Stimulated activated naive CD8-positive, alpha-beta T cell treated with anti-CD3 and anti-CD28 coated beads, Interleukin-15, Interleukin-2, amounts not matched to agents 100 ng/mL and 50 ng/mL, for 24 hours (primary cell): Measurements from ENCODE around the gene GFAP.

Experiments used
- H3K27ac Mint-ChIP-seq: one replicate; pipeline ENCODE4 v1.8.0; 2021; ENCODE audit warnings: mild to moderate bottlenecking, mixed read lengths
- H3K27me3 Mint-ChIP-seq: one replicate; pipeline ENCODE4 v1.8.0; 2021; ENCODE audit warnings: mixed read lengths
- H3K36me3 Mint-ChIP-seq: one replicate; pipeline ENCODE4 v1.8.0; 2021; ENCODE audit warnings: low read depth, mixed read lengths
- H3K4me1 Mint-ChIP-seq: one replicate; pipeline ENCODE4 v1.8.0; 2021; ENCODE audit warnings: low read depth, mixed read lengths
- H3K4me3 Mint-ChIP-seq: one replicate; pipeline ENCODE4 v1.8.0; 2021; ENCODE audit warnings: mild to moderate bottlenecking, mixed read lengths
- H3K9me3 Mint-ChIP-seq: one replicate; pipeline ENCODE4 v1.8.0; 2021; ENCODE audit warnings: mixed read lengths

Gene GFAP

DNA sequence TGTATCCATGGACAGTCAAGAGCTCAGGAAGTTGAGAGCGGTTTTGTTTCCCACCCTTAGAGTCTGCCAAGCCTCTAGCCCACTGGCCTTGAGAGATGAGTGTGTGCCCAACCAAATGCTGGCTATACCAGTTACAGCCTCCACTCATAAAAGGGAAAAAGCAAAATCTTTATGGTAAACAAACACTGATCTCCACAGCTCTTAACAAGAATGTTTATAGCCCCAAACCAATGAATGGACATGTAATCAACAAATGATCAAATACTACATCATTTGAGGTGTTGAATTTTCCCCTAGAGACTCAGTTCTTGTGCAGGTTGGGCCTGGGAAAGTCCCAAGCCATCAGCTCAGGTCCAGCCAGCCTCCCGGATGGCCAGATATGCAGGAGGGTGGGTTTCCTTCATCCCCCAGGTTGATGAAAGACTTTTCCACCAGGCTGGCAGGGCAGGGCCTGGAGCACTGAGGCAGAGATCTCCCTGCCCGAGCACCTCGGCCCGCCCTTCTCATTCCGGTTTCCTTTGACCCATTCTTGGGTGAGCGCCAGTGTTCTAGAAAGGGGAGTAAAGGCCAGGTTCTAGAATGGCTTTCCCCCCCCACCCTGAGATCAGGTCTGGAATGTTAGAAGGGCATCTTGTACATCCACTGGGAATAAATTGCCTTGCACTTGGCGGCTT lies 12.2 kb downstream of the GFAP start:
- H3K27ac Mint-ChIP-seq: no peak overlapping the region
- peaks cover 21% of the 10 kb centered on the region for H3K4me1 Mint-ChIP-seq
- peaks cover 5% of the 10 kb centered on the region for H3K36me3 Mint-ChIP-seq
- no peaks in the 10 kb centered on the region for H3K9me3 Mint-ChIP-seq
- no peaks in the 10 kb centered on the region for H3K27me3 Mint-ChIP-seq
- H3K4me3 Mint-ChIP-seq: no peak overlapping the region

- H3K27me3 Mint-ChIP-seq: no peaks in the 10 kb centered on the region
- peaks cover 21% of the 10 kb centered on the region for H3K4me1 Mint-ChIP-seq
- H3K27ac Mint-ChIP-seq: no peak overlapping the region
- H3K36me3 Mint-ChIP-seq: peaks cover 5% of the 10 kb centered on the region
- H3K9me3 Mint-ChIP-seq: no peaks in the 10 kb centered on the region
- no peak overlapping the region for H3K4me3 Mint-ChIP-seq
Observed at GRCh38 chr17:44902135-44902760, 13.1 kb downstream of the GFAP start.

DNA sequence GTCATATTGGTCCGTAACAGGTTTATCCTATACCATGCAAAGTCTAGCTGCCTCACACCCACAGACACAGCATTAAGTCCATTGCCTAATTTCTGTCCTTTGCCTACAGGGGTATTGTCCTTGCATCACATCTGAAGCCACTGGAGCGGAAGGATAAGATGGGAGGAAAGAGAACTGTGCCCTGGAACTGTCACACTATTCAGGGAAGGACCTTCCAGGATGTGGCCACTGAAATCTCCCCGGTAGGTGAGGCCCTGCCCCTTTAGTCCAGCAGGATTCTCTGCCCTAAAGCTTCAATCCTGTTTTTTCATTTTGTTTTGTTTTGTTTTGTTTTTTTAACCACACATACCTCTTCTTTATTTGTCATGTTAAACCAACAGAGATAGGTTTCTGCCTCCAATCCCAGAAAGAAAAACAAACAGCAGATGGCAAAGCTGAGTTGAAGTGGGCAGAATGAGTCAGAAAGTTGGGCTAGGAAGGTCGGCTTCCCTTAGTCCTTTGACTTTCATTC lies 13.8 kb downstream of the GFAP start:
- Mint-ChIP-seq H3K4me1 (peaks cover 24% of the 10 kb centered on the region), H3K27ac (no peak overlapping the region), H3K27me3 (no peaks in the 10 kb centered on the region), H3K9me3 (no peaks in the 10 kb centered on the region), H3K4me3 (no peak overlapping the region), H3K36me3 (peaks cover 5% of the 10 kb centered on the region)

DNA sequence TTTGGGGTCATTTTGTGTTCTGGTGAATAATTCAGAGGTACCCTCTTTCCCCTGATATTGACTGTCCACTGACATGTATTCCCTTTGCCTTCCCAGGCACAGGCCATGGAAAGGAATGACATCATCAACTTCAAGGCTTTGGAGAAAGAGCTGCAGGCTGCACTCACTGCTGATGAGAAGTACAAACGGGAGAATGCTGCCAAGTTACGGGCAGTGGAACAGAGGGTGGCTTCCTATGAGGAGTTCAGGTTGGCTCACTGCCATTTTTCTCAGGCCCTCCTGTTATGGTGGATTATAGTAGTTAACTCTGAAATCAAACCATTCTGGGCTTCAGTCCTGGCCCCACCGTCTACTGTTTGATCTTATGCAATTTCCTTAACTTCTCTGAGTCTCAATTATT lies 14.4 kb downstream of the GFAP start:
- peaks cover 28% of the 10 kb centered on the region for H3K4me1 Mint-ChIP-seq
- H3K36me3 Mint-ChIP-seq: peaks cover 9% of the 10 kb centered on the region
- no peaks in the 10 kb centered on the region for H3K9me3 Mint-ChIP-seq
- no peaks in the 10 kb centered on the region for H3K27me3 Mint-ChIP-seq
- H3K4me3 Mint-ChIP-seq: no peak overlapping the region
- no peak overlapping the region for H3K27ac Mint-ChIP-seq

DNA sequence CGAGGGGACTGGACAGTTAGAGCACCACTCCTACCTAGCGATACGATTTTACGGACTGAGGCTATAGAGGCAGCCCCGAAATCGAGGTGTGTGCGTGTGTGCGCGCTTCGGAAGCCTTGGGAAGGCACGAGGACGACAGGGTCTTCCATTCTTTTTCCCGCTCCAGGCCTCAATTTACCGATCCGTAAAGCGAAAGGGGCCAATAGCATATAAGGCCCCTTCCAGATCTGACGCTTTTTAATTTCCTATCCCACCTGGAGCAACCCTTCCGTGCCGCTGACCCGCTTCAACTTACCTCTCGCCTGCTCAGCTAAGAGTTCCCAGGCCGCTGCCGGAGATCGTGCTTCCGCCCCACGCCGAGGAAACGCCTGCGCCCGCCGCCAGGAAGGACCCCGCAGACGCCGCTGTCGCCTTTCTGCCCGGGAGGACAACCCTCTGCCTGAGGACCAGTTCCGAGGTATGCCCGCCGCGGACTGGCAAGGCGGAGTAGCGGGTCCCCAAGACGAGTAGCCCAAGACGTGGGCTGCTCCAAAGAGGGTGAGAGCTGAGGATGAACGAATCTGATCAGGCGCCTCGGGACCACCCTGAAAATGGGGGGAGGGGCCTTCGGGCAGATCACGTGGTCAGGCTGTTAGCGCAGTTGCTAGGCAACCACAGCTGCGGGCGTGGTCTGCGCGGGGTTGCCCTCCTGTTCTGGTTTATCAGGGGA lies 16.1 kb downstream of the GFAP start, which contains the start of gene EFTUD2:
Gene EFTUD2 (minus strand): TSS at position 372 of the 709 bp plus-strand sequence. CDS start 4,924 bp downstream, outside the sequence.
- H3K27ac Mint-ChIP-seq: peak within 1 kb of the TSS; percentile 100
- no peaks in the 10 kb centered on the region for H3K9me3 Mint-ChIP-seq
- H3K27me3 Mint-ChIP-seq: no peaks in the 10 kb centered on the region
- peak within 1 kb of the TSS; percentile 97 for H3K4me3 Mint-ChIP-seq
- H3K4me1 Mint-ChIP-seq: peaks cover 37% of the 10 kb centered on the region
- peaks cover 21% of the 10 kb centered on the region for H3K36me3 Mint-ChIP-seq

GRCh38 chr17:44898768-44899073 lies 16.6 kb downstream of the GFAP start:
- peaks cover 22% of the 10 kb centered on the region for H3K36me3 Mint-ChIP-seq
- peak overlapping the region; percentile 100 for H3K27ac Mint-ChIP-seq
- H3K27me3 Mint-ChIP-seq: no peaks in the 10 kb centered on the region
- H3K4me1 Mint-ChIP-seq: peaks cover 37% of the 10 kb centered on the region
- peak overlapping the region; percentile 97 for H3K4me3 Mint-ChIP-seq
- no peaks in the 10 kb centered on the region for H3K9me3 Mint-ChIP-seq

DNA sequence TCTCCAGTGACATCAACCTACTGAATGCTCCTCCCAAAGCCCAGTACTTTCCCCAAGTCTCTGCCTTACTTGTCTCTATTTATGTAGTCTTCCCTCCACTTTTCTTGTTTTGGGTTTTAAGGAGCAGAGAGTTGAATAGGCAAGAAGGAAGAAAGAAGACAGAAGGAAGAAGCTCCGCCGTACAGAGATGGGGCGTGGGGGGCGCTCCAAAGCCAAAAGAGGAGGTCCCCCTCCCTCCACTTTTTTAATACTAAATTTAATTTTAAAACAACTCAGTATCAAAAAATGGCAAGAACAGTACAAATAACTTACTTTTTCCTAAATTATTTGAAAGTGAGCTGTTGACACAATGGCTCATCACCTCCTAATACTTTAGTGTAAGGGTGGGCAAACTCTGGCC lies 20.7 kb downstream of the GFAP start:
- Mint-ChIP-seq H3K4me3 (no peak overlapping the region), H3K9me3 (no peaks in the 10 kb centered on the region), H3K4me1 (peaks cover 35% of the 10 kb centered on the region), H3K27me3 (no peaks in the 10 kb centered on the region), H3K27ac (no peak overlapping the region), H3K36me3 (peaks cover 41% of the 10 kb centered on the region)

- Mint-ChIP-seq H3K4me1 (peaks cover 23% of the 10 kb centered on the region), H3K36me3 (peaks cover 35% of the 10 kb centered on the region), H3K27ac (no peak overlapping the region), H3K27me3 (no peaks in the 10 kb centered on the region), H3K4me3 (no peak overlapping the region), H3K9me3 (no peaks in the 10 kb centered on the region)
Observed at GRCh38 chr17:44892250-44892649, 23.1 kb downstream of the GFAP start.

DNA sequence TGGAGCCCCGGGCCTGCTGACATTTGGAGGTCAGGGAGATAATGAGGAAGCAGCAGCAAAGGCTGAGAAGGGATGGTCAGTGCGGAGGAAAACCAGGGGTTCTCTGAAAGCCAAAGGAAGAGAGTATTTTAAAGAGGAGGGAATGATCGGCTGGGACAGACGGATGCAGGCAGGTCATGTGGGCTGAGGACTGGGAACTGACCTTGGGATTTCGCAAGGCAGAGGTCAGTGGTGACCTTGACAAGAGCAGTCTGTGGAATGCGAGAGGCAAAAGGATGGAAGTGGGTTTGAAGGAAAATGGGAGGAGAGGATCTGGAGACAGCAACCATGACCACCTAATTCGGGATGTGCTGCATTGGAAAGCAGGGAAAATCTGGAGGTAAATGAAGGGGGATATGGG lies 26.3 kb downstream of the GFAP start:
- peaks cover 40% of the 10 kb centered on the region for H3K36me3 Mint-ChIP-seq
- H3K4me1 Mint-ChIP-seq: peaks cover 7% of the 10 kb centered on the region
- H3K27me3 Mint-ChIP-seq: no peaks in the 10 kb centered on the region
- H3K9me3 Mint-ChIP-seq: no peaks in the 10 kb centered on the region
- no peak overlapping the region for H3K27ac Mint-ChIP-seq
- H3K4me3 Mint-ChIP-seq: no peak overlapping the region

GRCh38 chr17:44887971-44888954 lies 27.0 kb downstream of the GFAP start:
- no peaks in the 10 kb centered on the region for H3K9me3 Mint-ChIP-seq
- H3K27me3 Mint-ChIP-seq: no peaks in the 10 kb centered on the region
- no peak overlapping the region for H3K27ac Mint-ChIP-seq
- H3K4me1 Mint-ChIP-seq: peaks cover 7% of the 10 kb centered on the region
- H3K4me3 Mint-ChIP-seq: no peak overlapping the region
- H3K36me3 Mint-ChIP-seq: peaks cover 43% of the 10 kb centered on the region

- Mint-ChIP-seq H3K27me3 (no peaks in the 10 kb centered on the region), H3K9me3 (no peaks in the 10 kb centered on the region), H3K4me1 (peaks cover 7% of the 10 kb centered on the region), H3K36me3 (peaks cover 48% of the 10 kb centered on the region), H3K4me3 (no peak overlapping the region), H3K27ac (no peak overlapping the region)
Observed at GRCh38 chr17:44887016-44887415, 28.3 kb downstream of the GFAP start.

GRCh38 chr17:44884941-44885340 lies 30.4 kb downstream of the GFAP start:
- Mint-ChIP-seq H3K36me3 (peaks cover 56% of the 10 kb centered on the region), H3K27ac (no peak overlapping the region)

GRCh38 chr17:44881145-44881544 lies 34.2 kb downstream of the GFAP start:
- H3K36me3 Mint-ChIP-seq: peaks cover 78% of the 10 kb centered on the region
- no peak overlapping the region for H3K27ac Mint-ChIP-seq
- H3K9me3 Mint-ChIP-seq: no peaks in the 10 kb centered on the region
- no peaks in the 10 kb centered on the region for H3K27me3 Mint-ChIP-seq
- H3K4me3 Mint-ChIP-seq: no peak overlapping the region
- H3K4me1 Mint-ChIP-seq: no peaks in the 10 kb centered on the region

More at GRCh38 chr17:44884941-44885340, 30.4 kb downstream of the GFAP start:
- H3K4me1 Mint-ChIP-seq: no peaks in the 10 kb centered on the region
- H3K27me3 Mint-ChIP-seq: no peaks in the 10 kb centered on the region
- H3K9me3 Mint-ChIP-seq: no peaks in the 10 kb centered on the region
- H3K4me3 Mint-ChIP-seq: no peak overlapping the region

- H3K9me3 Mint-ChIP-seq: no peaks in the 10 kb centered on the region
- H3K4me1 Mint-ChIP-seq: no peaks in the 10 kb centered on the region
- peaks cover 78% of the 10 kb centered on the region for H3K36me3 Mint-ChIP-seq
- no peaks in the 10 kb centered on the region for H3K27me3 Mint-ChIP-seq
- no peak overlapping the region for H3K4me3 Mint-ChIP-seq
- H3K27ac Mint-ChIP-seq: no peak overlapping the region
Observed at GRCh38 chr17:44880062-44880461, 35.2 kb downstream of the GFAP start.
